Naive thymus-derived CD4-positive, alpha-beta T cell (primary cell): ENCODE results near the gene AGBL5. TPM values are rescaled to one million over a fixed set of nuclear protein-coding genes. Genes with fewer than 3 reads are reported as not detected.

ENCODE experiments used
- ATAC-seq: fragments of 150-1000 bp; cut with Tn5 transposase; 2 replicates; pipeline ENCODE4 v1.10.0; 2021; ENCODE audit warnings: mild to moderate bottlenecking, moderate library complexity
- CTCF ChIA-PET: fragments of 350-600 bp; sonication (Branson Sonifier 250); formaldehyde crosslinking; loops from one replicate; lab custom pipeline; 2021; ENCODE audit warnings: antibody characterized with exemption; lab: Charles Lee
- POLR2A ChIA-PET: fragments of 350-600 bp; sonication (Branson Sonifier 250); formaldehyde crosslinking; loops from one replicate; lab custom pipeline; 2021; ENCODE audit warnings: antibody characterized with exemption, inconsistent platforms; lab: Charles Lee
- DNase-seq, 9 donors: peaks; one replicate each; pipeline versions ENCODE4 v3.0.0 to v3.0.0-alpha.2; 2020 to 2022; ENCODE audit warnings: mixed read lengths in 1 of 9
- H3K27ac ChIP-seq: one replicate; pipeline ENCODE4 v1.7.0; 2013; ENCODE audit warnings: mild to moderate bottlenecking, low read depth, low read length, moderate library complexity
- H3K27me3 ChIP-seq, 2 donors: one replicate each; pipeline ENCODE4 v1.7.0; 2013; ENCODE audit warnings: low read length in 2 of 2, mild to moderate bottlenecking in 2 of 2, moderate library complexity in 2 of 2; ENCODE audit not compliant: control insufficient read depth in 2 of 2, insufficient read depth in 2 of 2
- H3K36me3 ChIP-seq, 3 experiments: 1 replicate in 2 of 3; 2 replicates in 1 of 3; pipeline ENCODE4 v1.7.0; 2013; ENCODE audit warnings: low read length in 3 of 3, mild to moderate bottlenecking in 3 of 3, moderate library complexity in 1 of 3; ENCODE audit not compliant: insufficient read depth in 3 of 3, control insufficient read depth in 2 of 3
- H3K4me1 ChIP-seq, 2 donors: one replicate each; pipeline ENCODE4 v1.7.0; 2013; ENCODE audit warnings: low read length in 2 of 2, mild to moderate bottlenecking in 2 of 2, moderate library complexity in 1 of 2; ENCODE audit not compliant: control insufficient read depth in 2 of 2, insufficient read depth in 2 of 2
- H3K4me3 ChIP-seq: 2 replicates; pipeline ENCODE4 v1.7.0; 2013; ENCODE audit warnings: mild to moderate bottlenecking, low read length
- H3K9me3 ChIP-seq, 3 experiments: 1 replicate in 2 of 3; 2 replicates in 1 of 3; pipeline ENCODE4 v1.7.0; 2013; ENCODE audit warnings: low read length in 3 of 3; ENCODE audit not compliant: control insufficient read depth in 2 of 3
- H3K27ac Mint-ChIP-seq, 9 donors: one replicate each; pipeline ENCODE4 v1.8.0; 2020 to 2022; ENCODE audit warnings: mixed read lengths in 9 of 9, mild to moderate bottlenecking in 8 of 9, moderate library complexity in 5 of 9, inconsistent platforms in 2 of 9
- H3K27me3 Mint-ChIP-seq, 5 donors: one replicate each; pipeline ENCODE4 v1.8.0; 2021 to 2022; ENCODE audit warnings: mixed read lengths in 5 of 5, mild to moderate bottlenecking in 1 of 5
- H3K36me3 Mint-ChIP-seq, 5 donors: one replicate each; pipeline ENCODE4 v1.8.0; 2020 to 2022; ENCODE audit warnings: mixed read lengths in 5 of 5, mild to moderate bottlenecking in 3 of 5, inconsistent platforms in 1 of 5
- H3K4me1 Mint-ChIP-seq, 7 donors: one replicate each; pipeline ENCODE4 v1.8.0; 2020 to 2022; ENCODE audit warnings: mixed read lengths in 7 of 7, mild to moderate bottlenecking in 3 of 7, inconsistent platforms in 1 of 7
- H3K4me3 Mint-ChIP-seq, 10 donors: one replicate each; pipeline ENCODE4 v1.8.0; 2020 to 2022; ENCODE audit warnings: mild to moderate bottlenecking in 10 of 10, mixed read lengths in 10 of 10, moderate library complexity in 6 of 10, inconsistent platforms in 2 of 10
- H3K9me3 Mint-ChIP-seq, 11 donors: one replicate each; pipeline ENCODE4 v1.8.0; 2020 to 2022; ENCODE audit warnings: mixed read lengths in 11 of 11, mild to moderate bottlenecking in 4 of 11, inconsistent platforms in 1 of 11, moderate library complexity in 1 of 11
- intact Hi-C, 2 donors: fragments of 100-400 bp; cut with micrococcal nuclease; formaldehyde crosslinking; loops; one replicate each; pipeline ENCODE4 v1.15.1; 2023
- polyA plus RNA-seq, 2 donors: library from polyadenylated mRNA; unstranded; fragments of 300-500 nt; fragmentation: Illumina TruSeq; gene quantifications; one replicate each; pipeline ENCODE4 v1.2.3, GENCODE V29; 2021
- total RNA-seq, 6 experiments: library from RNA in 5 of 6; stranded (reverse) in 5 of 6; gene quantifications; 1 replicate in 5 of 6; 2 replicates in 1 of 6; pipeline ENCODE4 v1.2.3 and lab custom pipeline; 2021 to 2026

Gene AGBL5
- total and polyA plus RNA-seq, 7 experiments from 2014 or later: 7.6 to 15.7 (median 12.2) TPM

DNA sequence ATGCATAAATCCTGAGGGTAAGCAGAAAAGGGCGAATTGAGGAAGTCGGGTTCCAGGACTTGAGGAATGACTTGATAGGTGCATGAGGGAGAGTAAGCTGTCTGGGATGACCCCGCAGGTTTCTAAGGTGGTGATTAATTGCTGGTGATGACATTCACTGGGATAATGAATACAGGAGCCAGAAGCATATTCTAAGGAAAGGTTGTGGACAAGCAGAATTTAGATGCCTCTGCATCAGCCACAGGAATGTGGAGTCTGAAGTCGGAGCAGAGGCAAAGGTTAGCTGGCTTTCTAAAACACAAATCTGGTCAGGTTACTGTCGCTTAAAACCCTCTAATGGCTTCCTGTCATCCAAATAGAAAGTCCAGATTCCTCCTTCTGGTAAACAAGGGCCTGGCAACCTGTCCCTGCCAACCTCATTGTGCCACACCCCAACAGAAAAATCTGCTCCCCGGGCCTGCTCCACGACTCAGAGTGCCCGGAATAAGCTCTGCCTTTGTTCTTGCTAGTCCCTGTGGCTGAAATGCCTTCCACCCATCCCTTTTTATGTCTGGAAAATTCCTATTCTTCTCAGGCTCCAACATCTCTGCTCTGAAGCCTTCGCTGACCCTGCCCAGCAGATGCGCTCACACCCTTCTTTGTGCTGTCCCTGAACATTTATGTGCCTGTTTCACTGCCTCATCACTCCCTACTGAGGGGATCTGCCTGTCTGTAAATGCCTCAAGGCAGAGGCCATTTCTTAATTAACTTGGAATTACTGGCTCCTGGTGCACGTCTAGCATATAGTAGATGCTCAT is 30.0 kb upstream of the AGBL5 start:
- no peaks in the 10 kb centered on the region for H3K27me3 Mint-ChIP-seq
- peak overlapping the region in 1 of 10 donors; percentile 12 for H3K4me3 Mint-ChIP-seq
- no peaks in the 10 kb centered on the region for H3K9me3 Mint-ChIP-seq
- H3K4me3 ChIP-seq: no peak overlapping the region
- ATAC-seq: no peak
- no peak overlapping the region for H3K27ac ChIP-seq
- no peaks in the 10 kb centered on the region for H3K4me1 ChIP-seq
- no peaks in the 10 kb centered on the region for H3K27me3 ChIP-seq
- H3K36me3 ChIP-seq: peaks cover 0 to 17% (median 0%) of the 10 kb centered on the region in 3 experiments
- no peaks in the 10 kb centered on the region for H3K9me3 ChIP-seq
- no peak for DNase-seq
- intact Hi-C loops: no loop called here
- H3K27ac Mint-ChIP-seq: no peak overlapping the region
- peaks cover 0 to under 1% (median 0%) of the 10 kb centered on the region in 7 donors for H3K4me1 Mint-ChIP-seq
- peaks cover 0 to 6% (median 0%) of the 10 kb centered on the region in 5 donors for H3K36me3 Mint-ChIP-seq
- ChIA-PET CTCF (no interaction called here), POLR2A (no interaction called here)

GRCh38 chr2:27023740-27024139 is 27.7 kb upstream of the AGBL5 start:
- H3K36me3 Mint-ChIP-seq: peaks cover 0 to 6% (median under 1%) of the 10 kb centered on the region in 5 donors
- CTCF ChIA-PET: no interaction called here

DNA sequence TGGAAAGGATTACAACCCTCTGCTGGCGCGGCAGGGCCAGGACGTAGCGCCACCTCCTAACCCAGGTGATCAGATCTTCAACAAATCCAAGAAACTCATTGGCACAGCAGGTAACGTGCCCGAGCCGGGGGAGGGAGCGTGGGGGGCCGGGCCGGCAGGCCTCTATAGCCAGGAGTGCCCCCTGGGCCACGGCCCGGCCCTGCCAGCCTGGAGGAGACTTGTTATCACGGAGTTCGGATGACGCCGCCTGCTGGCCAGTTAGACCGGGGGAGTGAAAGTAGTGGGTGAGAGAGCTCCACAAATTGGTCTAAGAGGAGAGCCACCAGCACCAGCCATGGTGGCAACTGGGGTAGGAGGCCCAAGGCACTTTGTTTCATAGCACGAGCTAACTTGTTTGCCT is 27.3 kb upstream of the AGBL5 start:
- Mint-ChIP-seq H3K27me3 (no peaks in the 10 kb centered on the region), H3K36me3 (peaks cover 0 to 6% (median 2%) of the 10 kb centered on the region in 5 donors), H3K9me3 (no peaks in the 10 kb centered on the region), H3K4me3 (no peak overlapping the region), H3K4me1 (peaks cover 0 to 13% (median 4%) of the 10 kb centered on the region in 7 donors), H3K27ac (no peak overlapping the region)
- H3K4me1 ChIP-seq: no peaks in the 10 kb centered on the region
- no peaks in the 10 kb centered on the region for H3K27me3 ChIP-seq
- no peaks in the 10 kb centered on the region for H3K9me3 ChIP-seq
- intact Hi-C loops: no loop called here
- no peak overlapping the region for H3K4me3 ChIP-seq
- ChIA-PET CTCF (no interaction called here), POLR2A (no interaction called here)
- peaks cover 0 to 20% (median 0%) of the 10 kb centered on the region in 3 experiments for H3K36me3 ChIP-seq
- ATAC-seq: no peak
- no peak for DNase-seq
- H3K27ac ChIP-seq: no peak overlapping the region

More at GRCh38 chr2:27023740-27024139, 27.7 kb upstream of the AGBL5 start:
- DNase-seq (no peak), ATAC-seq (no peak)
- Histone ChIP-seq H3K4me1 (no peaks in the 10 kb centered on the region), H3K4me3 (no peak overlapping the region), H3K9me3 (no peaks in the 10 kb centered on the region), H3K27ac (no peak overlapping the region), H3K27me3 (no peaks in the 10 kb centered on the region), H3K36me3 (peaks cover 0 to 20% (median 0%) of the 10 kb centered on the region in 3 experiments)
- intact Hi-C loops: no loop called here
- no peak overlapping the region for H3K4me3 Mint-ChIP-seq
- POLR2A ChIA-PET: no interaction called here
- no peaks in the 10 kb centered on the region for H3K27me3 Mint-ChIP-seq
- peak overlapping the region in 1 of 9 donors; percentile 25 for H3K27ac Mint-ChIP-seq
- peaks cover 0 to 10% (median 3%) of the 10 kb centered on the region in 7 donors for H3K4me1 Mint-ChIP-seq
- no peaks in the 10 kb centered on the region for H3K9me3 Mint-ChIP-seq

DNA sequence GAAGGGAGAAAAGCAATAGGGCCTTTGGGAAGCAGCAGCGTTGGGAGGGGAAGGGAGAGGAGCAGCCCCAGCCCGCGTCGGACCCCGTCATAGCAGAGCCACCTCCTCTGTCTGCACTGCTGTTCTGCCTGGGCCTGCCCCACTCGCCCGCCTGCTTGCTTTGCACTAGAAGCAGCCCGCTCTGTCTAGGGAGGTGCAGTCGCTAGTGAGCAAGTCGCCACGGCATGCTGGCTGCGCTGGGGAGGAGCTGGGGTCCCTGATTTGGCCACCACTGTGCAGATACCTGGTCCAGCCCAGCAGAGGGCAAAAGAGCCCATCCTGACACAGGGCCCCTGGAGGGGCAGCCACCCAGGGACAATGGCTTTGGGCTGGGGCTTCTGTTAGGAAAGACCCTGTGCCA is 26.7 kb upstream of the AGBL5 start:
- H3K36me3 ChIP-seq: peaks cover 0 to 20% (median 0%) of the 10 kb centered on the region in 3 experiments
- H3K4me1 ChIP-seq: no peaks in the 10 kb centered on the region
- H3K36me3 Mint-ChIP-seq: peaks cover 0 to 6% (median 2%) of the 10 kb centered on the region in 5 donors
- no peak for DNase-seq
- H3K27me3 Mint-ChIP-seq: no peaks in the 10 kb centered on the region
- no peak overlapping the region for H3K27ac Mint-ChIP-seq
- H3K9me3 Mint-ChIP-seq: no peaks in the 10 kb centered on the region
- no peaks in the 10 kb centered on the region for H3K27me3 ChIP-seq
- peaks cover 0 to 20% (median 8%) of the 10 kb centered on the region in 7 donors for H3K4me1 Mint-ChIP-seq
- intact Hi-C loops: no loop called here
- H3K27ac ChIP-seq: no peak overlapping the region
- ChIA-PET POLR2A (no interaction called here), CTCF (no interaction called here)
- H3K4me3 Mint-ChIP-seq: no peak overlapping the region
- ATAC-seq: no peak
- H3K4me3 ChIP-seq: no peak overlapping the region
- H3K9me3 ChIP-seq: no peaks in the 10 kb centered on the region

- Mint-ChIP-seq H3K4me3 (no peak overlapping the region), H3K4me1 (peaks cover under 1 to 25% (median 10%) of the 10 kb centered on the region in 7 donors), H3K36me3 (peaks cover 0 to 6% (median 2%) of the 10 kb centered on the region in 5 donors), H3K9me3 (no peaks in the 10 kb centered on the region), H3K27ac (no peak overlapping the region), H3K27me3 (no peaks in the 10 kb centered on the region)
- H3K27me3 ChIP-seq: no peaks in the 10 kb centered on the region
- H3K9me3 ChIP-seq: no peaks in the 10 kb centered on the region
- ATAC-seq (no peak), DNase-seq (no peak)
- no peak overlapping the region for H3K4me3 ChIP-seq
- intact Hi-C loops: no loop called here
- H3K4me1 ChIP-seq: no peaks in the 10 kb centered on the region
- POLR2A ChIA-PET: no interaction called here
- peaks cover 0 to 20% (median 0%) of the 10 kb centered on the region in 3 experiments for H3K36me3 ChIP-seq
- CTCF ChIA-PET: no interaction called here
- H3K27ac ChIP-seq: no peak overlapping the region
Measured at GRCh38 chr2:27025281-27025800, 26.1 kb upstream of the AGBL5 start.

DNA sequence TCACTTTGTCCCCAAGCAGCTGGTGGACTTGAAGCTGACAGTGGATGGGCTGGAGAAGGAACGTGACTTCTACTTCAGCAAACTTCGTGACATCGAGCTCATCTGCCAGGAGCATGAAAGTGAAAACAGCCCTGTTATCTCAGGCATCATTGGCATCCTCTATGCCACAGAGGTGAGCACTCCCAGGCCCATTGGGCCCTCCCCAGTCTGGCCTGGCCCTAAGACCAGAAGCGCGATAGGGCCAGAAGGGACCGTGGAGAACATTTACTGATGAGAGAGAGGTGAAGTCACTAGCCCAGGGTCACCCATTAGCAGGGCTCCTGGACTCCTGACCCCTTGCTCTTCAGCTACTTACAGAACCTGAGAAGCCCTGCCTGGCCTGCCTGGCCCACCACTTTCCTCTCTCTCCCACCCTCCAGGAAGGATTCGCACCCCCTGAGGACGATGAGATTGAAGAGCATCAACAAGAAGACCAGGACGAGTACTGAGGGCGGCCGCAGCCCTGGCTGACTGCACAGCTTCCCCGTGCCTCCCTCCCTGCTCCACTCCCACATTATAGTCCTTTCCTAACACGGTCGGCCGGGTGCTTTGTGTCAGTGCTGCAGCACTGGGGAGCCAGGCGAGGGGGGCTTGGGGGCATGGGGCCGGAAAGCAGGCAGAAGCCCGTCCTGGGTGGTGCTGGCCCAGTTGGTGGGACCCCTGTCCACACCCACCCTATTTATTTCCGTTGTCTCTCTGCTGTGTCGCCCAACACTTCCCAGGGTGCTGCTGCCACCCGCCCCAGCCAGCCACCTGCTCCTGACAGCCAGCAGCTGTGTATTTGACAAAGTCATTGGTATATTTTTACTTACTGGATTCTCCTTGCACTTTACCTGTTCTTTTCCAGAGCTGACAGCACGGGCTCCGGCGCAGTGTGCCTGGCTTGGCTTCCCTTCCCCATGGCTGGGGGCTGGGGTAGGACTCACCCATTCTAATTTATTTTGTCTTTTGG is 25.3 kb upstream of the AGBL5 start:
- intact Hi-C loops: no loop called here
- ATAC-seq (no peak), DNase-seq (no peak)
- Mint-ChIP-seq H3K4me1 (peaks cover 4 to 32% (median 13%) of the 10 kb centered on the region in 7 donors), H3K4me3 (no peak overlapping the region), H3K36me3 (peaks cover 0 to 6% (median 4%) of the 10 kb centered on the region in 5 donors), H3K9me3 (no peaks in the 10 kb centered on the region), H3K27me3 (no peaks in the 10 kb centered on the region), H3K27ac (no peak overlapping the region)
- CTCF ChIA-PET: interaction anchor here (1.1 kb wide), 1 partner anchor 165 kb away, joined by 3 read pairs; no protein-coding TSS in a partner anchor
- no peaks in the 10 kb centered on the region for H3K9me3 ChIP-seq
- H3K4me3 ChIP-seq: no peak overlapping the region
- no peak overlapping the region for H3K27ac ChIP-seq
- POLR2A ChIA-PET: no interaction called here
- H3K27me3 ChIP-seq: no peaks in the 10 kb centered on the region
- H3K4me1 ChIP-seq: no peaks in the 10 kb centered on the region
- peaks cover 0 to 20% (median 0%) of the 10 kb centered on the region in 3 experiments for H3K36me3 ChIP-seq
